Activated CD4-positive, CD25-positive, alpha-beta regulatory T cell treated with anti-CD3 and anti-CD28 coated beads, Interleukin-2, amount 50 U/mL, for 16 hours (primary cell): ENCODE measurements around the gene TTF2.

Experiments used
- DNase-seq: peaks from one replicate; pipeline ENCODE4 v3.0.0-alpha.2; 2020; ENCODE audit warnings: low read depth, low spot score

Gene TTF2

GRCh38 chr1:117059678-117060440, at the start of gene TTF2:
Gene TTF2, plus strand, starts transcription at chr1:117060326. Its CDS starts 21 bp downstream, at chr1:117060347.
- DNase-seq = peak; percentile 95

- DNase-seq = no peak
These were observed 48.8 kb upstream of the TTF2 start for GRCh38 chr1:117011334-117011733.

GRCh38 chr1:117013309-117013858, 46.7 kb upstream of the TTF2 start:
- no peak for DNase-seq

- DNase-seq = no peak
These were observed 45.9 kb upstream of the TTF2 start for GRCh38 chr1:117014209-117014608.

GRCh38 chr1:117015724-117016123, 44.4 kb upstream of the TTF2 start:
- no peak for DNase-seq

GRCh38 chr1:117017062-117017461, 43.1 kb upstream of the TTF2 start:
- DNase-seq = no peak

- DNase-seq = no peak
These were observed 42.5 kb upstream of the TTF2 start for GRCh38 chr1:117017648-117018047.

- DNase-seq = no peak
These were observed 39.5 kb upstream of the TTF2 start for GRCh38 chr1:117020526-117021156.

- DNase-seq = no peak
These were observed 38.0 kb upstream of the TTF2 start for GRCh38 chr1:117022114-117022513.

- no peak for DNase-seq
These were observed 34.6 kb upstream of the TTF2 start for GRCh38 chr1:117025568-117025967.

- no peak for DNase-seq
These were observed 33.8 kb upstream of the TTF2 start for GRCh38 chr1:117026361-117026760.

GRCh38 chr1:117029685-117030084, 30.4 kb upstream of the TTF2 start:
- DNase-seq = no peak

- no peak for DNase-seq
These were observed 29.8 kb upstream of the TTF2 start for GRCh38 chr1:117030271-117030877.

GRCh38 chr1:117032266-117032665, 27.9 kb upstream of the TTF2 start:
- no peak for DNase-seq

- DNase-seq = no peak
These were observed 27.2 kb upstream of the TTF2 start for GRCh38 chr1:117032681-117033539.

GRCh38 chr1:117033772-117034171, 26.4 kb upstream of the TTF2 start:
- DNase-seq = no peak

GRCh38 chr1:117034791-117035290, 25.3 kb upstream of the TTF2 start:
- DNase-seq = no peak

GRCh38 chr1:117036018-117036461, 24.1 kb upstream of the TTF2 start:
- DNase-seq = no peak

- DNase-seq = no peak
These were observed 22.3 kb upstream of the TTF2 start for GRCh38 chr1:117037802-117038201.

- no peak for DNase-seq
These were observed 21.9 kb upstream of the TTF2 start for GRCh38 chr1:117038236-117038635.

- DNase-seq = no peak
These were observed 15.9 kb upstream of the TTF2 start for GRCh38 chr1:117044217-117044616.
